Fibroblast of skin of right biceps (primary cell): Measurements from ENCODE around the gene CNNM2.
A peak's percentile ranks its signal among the peaks of the same experiment; 100 is the strongest.
"Not testable (repeated sequence)": the region's sequence is repeated elsewhere in the genome, so short reads cannot be mapped to it uniquely, and the experiment has no call there.

Source experiments
- DNase-seq: peaks from one replicate; pipeline ENCODE4 v3.0.0-alpha.2; 2013

Gene CNNM2

GRCh38 chr10:103111918-103112877 lies 194.1 kb downstream of the CNNM2 start:
- no peak for DNase-seq

- no peak for DNase-seq
Observed at GRCh38 chr10:103114876-103115275, 196.8 kb downstream of the CNNM2 start.

DNA sequence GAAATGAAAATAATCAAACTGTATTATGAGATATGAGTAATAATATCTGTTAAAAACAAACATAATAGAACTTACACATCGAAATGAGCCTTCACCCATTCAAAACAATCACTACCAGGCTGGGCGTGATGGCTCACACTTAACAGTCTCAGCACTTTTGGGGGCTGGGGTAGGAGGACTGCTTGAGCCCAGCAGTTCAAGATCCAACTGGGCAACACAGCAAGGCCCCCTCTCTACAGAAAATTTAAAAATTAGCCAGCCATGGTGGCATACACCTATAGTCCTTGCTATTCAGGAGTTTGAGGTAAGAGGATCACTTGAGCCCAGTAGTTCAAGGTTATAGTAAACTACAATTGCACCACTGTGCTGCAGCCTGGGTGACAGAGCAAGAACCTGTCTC lies 199.2 kb downstream of the CNNM2 start:
- DNase-seq: no peak

DNA sequence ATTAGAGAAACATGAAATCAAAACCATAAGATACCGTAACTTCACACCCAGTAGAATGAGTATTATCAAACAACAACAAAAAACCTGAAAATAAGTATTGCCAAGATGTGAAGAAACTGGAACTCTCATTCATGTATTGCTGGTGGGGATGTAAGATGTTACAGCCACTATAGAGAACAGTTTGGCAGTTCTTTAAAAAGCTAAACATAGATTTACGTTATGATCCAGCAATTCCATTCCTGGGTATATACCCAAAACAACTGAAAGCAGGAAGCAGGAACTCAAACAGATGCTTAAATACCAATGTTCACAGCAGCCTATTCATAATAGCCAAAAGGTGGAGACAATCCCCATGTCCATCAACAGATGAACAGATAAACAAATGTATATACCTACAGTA lies 202.5 kb downstream of the CNNM2 start:
- DNase-seq: no peak

- DNase-seq: no peak
Observed at GRCh38 chr10:103120977-103121735, 203.1 kb downstream of the CNNM2 start.

- DNase-seq: no peak
Observed at GRCh38 chr10:103123282-103124024, 205.4 kb downstream of the CNNM2 start.

- DNase-seq: no peak
Observed at GRCh38 chr10:103124420-103125096, 206.5 kb downstream of the CNNM2 start.

GRCh38 chr10:103125323-103126267 lies 207.5 kb downstream of the CNNM2 start:
- DNase-seq: no peak

DNA sequence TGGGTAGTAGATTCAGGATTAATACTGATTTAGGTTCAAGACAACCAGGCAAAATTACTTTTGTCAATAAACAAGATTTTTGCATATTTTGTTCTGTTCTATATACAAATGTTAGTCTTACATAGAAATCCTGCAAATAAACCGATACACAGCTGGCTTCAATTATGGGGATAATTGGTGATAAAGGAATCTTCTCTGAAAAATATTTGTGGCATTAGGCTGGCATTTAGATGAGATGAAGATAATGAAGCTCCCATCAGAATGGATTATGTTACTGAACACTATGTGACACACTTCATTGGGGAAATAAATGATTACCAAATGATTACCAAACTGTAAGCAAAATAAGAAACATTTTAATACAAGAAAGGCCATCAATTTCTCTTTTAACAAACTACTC lies 209.1 kb downstream of the CNNM2 start:
- DNase-seq: peak; percentile 42

GRCh38 chr10:103130180-103130579 lies 212.1 kb downstream of the CNNM2 start:
- not testable (repeated sequence) for DNase-seq

GRCh38 chr10:103130910-103131309 lies 212.8 kb downstream of the CNNM2 start:
- no peak for DNase-seq

GRCh38 chr10:103135168-103135567 lies 217.1 kb downstream of the CNNM2 start:
- not testable (repeated sequence) for DNase-seq

DNA sequence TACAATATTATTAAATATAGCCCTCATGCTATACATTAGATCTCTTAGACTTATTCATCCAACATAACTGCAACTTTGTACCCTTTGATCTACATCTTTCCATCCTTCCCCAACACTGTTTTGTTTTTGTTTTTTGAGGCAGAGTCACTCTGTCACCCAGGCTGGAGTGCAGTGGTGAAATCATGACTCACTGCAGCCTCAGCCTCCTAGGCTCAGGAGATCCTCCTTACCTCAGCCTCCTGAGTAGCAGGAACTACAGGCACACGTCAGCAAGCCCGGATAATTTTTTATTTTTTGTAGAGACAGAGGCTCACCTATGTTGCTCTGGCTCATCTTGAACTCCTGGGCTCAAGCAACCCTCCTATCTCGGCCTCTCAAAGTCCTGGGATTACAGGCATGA lies 221.7 kb downstream of the CNNM2 start:
- no peak for DNase-seq
